H9 (cell line): Measurements from ENCODE around the gene PAQR4. TPM values are rescaled to one million over a fixed set of nuclear protein-coding genes. Genes with fewer than 3 reads are reported as not detected.

Experiments
- DNase-seq: peaks from one replicate; pipeline ENCODE4 v3.0.0-alpha.2; 2017
- H2AFZ ChIP-seq: one replicate; pipeline ENCODE4 v1.6.1; 2013; ENCODE audit warnings: mild to moderate bottlenecking, low read length, control low read depth, moderate library complexity
- H2AK5ac ChIP-seq: 2 replicates; pipeline ENCODE4 v1.6.1; 2013; ENCODE audit warnings: low read length, control low read depth, mixed read lengths; ENCODE audit not compliant: insufficient read length
- H2BK120ac ChIP-seq: one replicate; pipeline ENCODE4 v1.6.1; 2013; ENCODE audit warnings: low read depth, mild to moderate bottlenecking, low read length, control low read depth, inconsistent platforms; ENCODE audit not compliant: poor library complexity, severe bottlenecking
- H2BK12ac ChIP-seq: 2 replicates; pipeline ENCODE4 v1.6.1; 2013; ENCODE audit warnings: low read length, control low read depth, mixed read lengths, low read depth; ENCODE audit not compliant: insufficient read length
- H2BK15ac ChIP-seq: 2 replicates; pipeline ENCODE4 v1.6.1; 2013; ENCODE audit warnings: low read depth, low read length, control low read depth
- H2BK20ac ChIP-seq: one replicate; pipeline ENCODE4 v1.6.1; 2013; ENCODE audit warnings: low read depth, mild to moderate bottlenecking, low read length, control low read depth, inconsistent platforms; ENCODE audit not compliant: poor library complexity, severe bottlenecking
- H2BK5ac ChIP-seq: 2 replicates; pipeline ENCODE4 v1.6.1; 2013; ENCODE audit warnings: low read length, control low read depth, mixed read lengths; ENCODE audit not compliant: insufficient read length
- H3K14ac ChIP-seq: 2 replicates; pipeline ENCODE4 v1.6.1; 2013; ENCODE audit warnings: low read length, control low read depth; ENCODE audit not compliant: insufficient read depth
- H3K18ac ChIP-seq: 2 replicates; pipeline ENCODE4 v1.6.1; 2013; ENCODE audit warnings: low read depth, mild to moderate bottlenecking, mixed read lengths, low read length, control low read depth; ENCODE audit not compliant: insufficient read length
- H3K23ac ChIP-seq: 2 replicates; pipeline ENCODE4 v1.6.1; 2013; ENCODE audit warnings: low read length, control low read depth, mixed read lengths, low read depth; ENCODE audit not compliant: insufficient read length
- H3K23me2 ChIP-seq: 2 replicates; pipeline ENCODE4 v1.6.1; 2013; ENCODE audit warnings: low read depth, mild to moderate bottlenecking, mixed read lengths, low read length, control low read depth; ENCODE audit not compliant: insufficient read length, poor library complexity, severe bottlenecking
- H3K27ac ChIP-seq: 2 replicates; pipeline ENCODE4 v1.5.1; 2013; ENCODE audit warnings: low read length, control low read depth, mixed read lengths, low read depth; ENCODE audit not compliant: insufficient read length
- H3K27me3 ChIP-seq: 2 replicates; pipeline ENCODE4 v1.6.1; 2013; ENCODE audit warnings: low read length, control low read depth, inconsistent platforms; ENCODE audit not compliant: insufficient read depth
- H3K4ac ChIP-seq: 2 replicates; pipeline ENCODE4 v1.6.1; 2013; ENCODE audit warnings: low read depth, mild to moderate bottlenecking, control low read depth, inconsistent platforms, low read length, moderate library complexity
- H3K4me1 ChIP-seq: 2 replicates; pipeline ENCODE4 v1.6.1; 2013; ENCODE audit warnings: low read length, control low read depth, inconsistent platforms; ENCODE audit not compliant: insufficient read depth
- H3K4me2 ChIP-seq: 2 replicates; pipeline ENCODE4 v1.6.1; 2013; ENCODE audit warnings: low read length, control low read depth, mixed read lengths; ENCODE audit not compliant: insufficient read length, insufficient read depth
- H3K56ac ChIP-seq: 2 replicates; pipeline ENCODE4 v1.6.1; 2013; ENCODE audit warnings: low read depth, mild to moderate bottlenecking, mixed read lengths, low read length, control low read depth; ENCODE audit not compliant: insufficient read length
- H3K79me1 ChIP-seq: 2 replicates; pipeline ENCODE4 v1.6.1; 2013; ENCODE audit warnings: low read depth, mild to moderate bottlenecking, moderate library complexity, low read length, control low read depth, inconsistent platforms; ENCODE audit not compliant: insufficient read depth, poor library complexity, severe bottlenecking
- H3K79me2 ChIP-seq: 2 replicates; pipeline ENCODE4 v1.6.1; 2013; ENCODE audit warnings: low read length, control low read depth, inconsistent platforms; ENCODE audit not compliant: insufficient read depth
- H3K9ac ChIP-seq: 2 replicates; pipeline ENCODE4 v1.6.1; 2013; ENCODE audit warnings: low read length, control low read depth, mixed read lengths; ENCODE audit not compliant: insufficient read length; ENCODE audit errors: extremely low read depth
- H3K9me3 ChIP-seq: one replicate; pipeline ENCODE4 v1.6.1; 2013; ENCODE audit warnings: low read depth, low read length, inconsistent platforms; ENCODE audit not compliant: control insufficient read depth
- H3T11ph ChIP-seq: one replicate; pipeline ENCODE4 v1.6.1; 2013; ENCODE audit warnings: mild to moderate bottlenecking, low read length, control low read depth, inconsistent platforms
- H4K20me1 ChIP-seq: one replicate; pipeline ENCODE4 v1.6.1; 2013; ENCODE audit not compliant: control insufficient read depth, insufficient read length, insufficient read depth
- H4K5ac ChIP-seq: 2 replicates; pipeline ENCODE4 v1.6.1; 2013; ENCODE audit warnings: low read depth, mild to moderate bottlenecking, mixed read lengths, low read length, control low read depth; ENCODE audit not compliant: insufficient read length
- H4K8ac ChIP-seq: replicated peaks from 2 replicates; pipeline ENCODE4 v1.6.1; 2013; ENCODE audit warnings: low read length, control low read depth, mixed read lengths, low read depth; ENCODE audit not compliant: insufficient read length
- H4K91ac ChIP-seq: 2 replicates; pipeline ENCODE4 v1.6.1; 2013; ENCODE audit warnings: low read depth, mild to moderate bottlenecking, moderate library complexity, mixed read lengths, low read length, control low read depth; ENCODE audit not compliant: insufficient read length
- H3K27ac Mint-ChIP-seq, 3 experiments: 2 replicates in 2 of 3; 3 replicates in 1 of 3; pipeline ENCODE4 v1.8.0; 2020 to 2021; ENCODE audit warnings: mixed read lengths in 3 of 3, mild to moderate bottlenecking in 1 of 3, moderate library complexity in 1 of 3
- H3K27me3 Mint-ChIP-seq: 2 replicates; pipeline ENCODE4 v1.8.0; 2021; ENCODE audit warnings: low read depth, mild to moderate bottlenecking, moderate library complexity, mixed read lengths
- H3K36me3 Mint-ChIP-seq, 3 experiments: 2 replicates in 2 of 3; 3 replicates in 1 of 3; pipeline ENCODE4 v1.8.0; 2020 to 2021; ENCODE audit warnings: low read depth in 3 of 3, mixed read lengths in 3 of 3; ENCODE audit not compliant: insufficient read depth in 1 of 3
- H3K4me1 Mint-ChIP-seq, 2 experiments: 2 replicates each; pipeline ENCODE4 v1.8.0; 2020; ENCODE audit warnings: mixed read lengths in 2 of 2
- H3K4me3 Mint-ChIP-seq, 2 experiments: 2 replicates in 1 of 2; 3 replicates in 1 of 2; pipeline ENCODE4 v1.8.0; 2020 to 2021; ENCODE audit warnings: mild to moderate bottlenecking in 2 of 2, mixed read lengths in 2 of 2, moderate library complexity in 1 of 2
- H3K9me3 Mint-ChIP-seq, 2 experiments: 2 replicates in 1 of 2; 3 replicates in 1 of 2; pipeline ENCODE4 v1.8.0; 2020; ENCODE audit warnings: mild to moderate bottlenecking in 2 of 2, mixed read lengths in 2 of 2, moderate library complexity in 1 of 2
- WGBS: extraction: QIAGEN DNeasy Blood & Tissue Kit; methylation state at CpG from one replicate; pipeline ENCODE4 v1.1.7; 2013; ENCODE audit warnings: missing lambda C conversion rate, low lambda C conversion rate, mixed read lengths; ENCODE audit not compliant: insufficient read length; ENCODE audit errors: extremely low coverage; 5-methylcytosine and 5-hydroxymethylcytosine counted together
- total RNA-seq: library from RNA; stranded (reverse); gene quantifications from 2 replicates; pipeline ENCODE4 v1.2.1, GENCODE V29; 2021
- TF ChIP-seq, protein P1 (sequence below): fragments of 200-600 bp; sonication (generic); conservative IDR thresholded peaks from 3 replicates; pipeline ENCODE4 v1.8.0; 2021; ENCODE audit warnings: antibody characterized with exemption, mild to moderate bottlenecking

PAQR4 gene
- total RNA-seq, 1 experiment from 2014 or later: 32.1 TPM

GRCh38 chr16:2966043-2966807 lies 2.9 kb upstream of the PAQR4 start:
- Histone ChIP-seq H3K23me2 (peaks cover 19% of the 10 kb centered on the region), H2AFZ (no peak overlapping the region), H2AK5ac (no peak overlapping the region), H3K14ac (no peak overlapping the region), H3T11ph (no peak overlapping the region), H3K23ac (no peak overlapping the region), H4K91ac (no peak overlapping the region), H3K9ac (no peak overlapping the region), H2BK5ac (no peak overlapping the region), H2BK12ac (no peak overlapping the region), H2BK15ac (no peak overlapping the region), H4K5ac (no peak overlapping the region), H3K18ac (no peak overlapping the region), H3K56ac (no peak overlapping the region), H3K4ac (no peak overlapping the region), H2BK20ac (no peak overlapping the region), H3K27me3 (no peaks in the 10 kb centered on the region), H4K8ac (no peak overlapping the region), H2BK120ac (no peak overlapping the region), H3K27ac (no peak overlapping the region), H3K79me2 (no peaks in the 10 kb centered on the region), H3K9me3 (no peaks in the 10 kb centered on the region), H4K20me1 (peaks cover 3% of the 10 kb centered on the region), H3K4me2 (no peak overlapping the region), H3K79me1 (no peaks in the 10 kb centered on the region), H3K4me1 (no peaks in the 10 kb centered on the region; the same call in 1 of the 2 replicates)
- peak; percentile 32 for DNase-seq
- H3K9me3 Mint-ChIP-seq: no peaks in the 10 kb centered on the region; a peak in 1 of 5 replicates
- TF ChIP-seq, protein P1, sequence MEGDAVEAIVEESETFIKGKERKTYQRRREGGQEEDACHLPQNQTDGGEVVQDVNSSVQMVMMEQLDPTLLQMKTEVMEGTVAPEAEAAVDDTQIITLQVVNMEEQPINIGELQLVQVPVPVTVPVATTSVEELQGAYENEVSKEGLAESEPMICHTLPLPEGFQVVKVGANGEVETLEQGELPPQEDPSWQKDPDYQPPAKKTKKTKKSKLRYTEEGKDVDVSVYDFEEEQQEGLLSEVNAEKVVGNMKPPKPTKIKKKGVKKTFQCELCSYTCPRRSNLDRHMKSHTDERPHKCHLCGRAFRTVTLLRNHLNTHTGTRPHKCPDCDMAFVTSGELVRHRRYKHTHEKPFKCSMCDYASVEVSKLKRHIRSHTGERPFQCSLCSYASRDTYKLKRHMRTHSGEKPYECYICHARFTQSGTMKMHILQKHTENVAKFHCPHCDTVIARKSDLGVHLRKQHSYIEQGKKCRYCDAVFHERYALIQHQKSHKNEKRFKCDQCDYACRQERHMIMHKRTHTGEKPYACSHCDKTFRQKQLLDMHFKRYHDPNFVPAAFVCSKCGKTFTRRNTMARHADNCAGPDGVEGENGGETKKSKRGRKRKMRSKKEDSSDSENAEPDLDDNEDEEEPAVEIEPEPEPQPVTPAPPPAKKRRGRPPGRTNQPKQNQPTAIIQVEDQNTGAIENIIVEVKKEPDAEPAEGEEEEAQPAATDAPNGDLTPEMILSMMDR: no peak
- peaks cover 0 to 7% (median 3%) of the 10 kb centered on the region in 3 experiments; a peak in 3 of 7 replicates for H3K36me3 Mint-ChIP-seq
- peaks cover 17 to 23% of the 10 kb centered on the region in 2 experiments for H3K4me1 Mint-ChIP-seq
- H3K27me3 Mint-ChIP-seq: peaks cover 25% of the 10 kb centered on the region
- WGBS: no CpG with 5 or more reads among the region's 39 CpGs
- H3K27ac Mint-ChIP-seq: no peak overlapping the region
- no peak overlapping the region; a peak in 1 of 5 replicates for H3K4me3 Mint-ChIP-seq
